Endothelial cell of umbilical vein (primary cell): Measurements from ENCODE around the gene FUT7.

ENCODE experiments used
- CTCF ChIP-seq, 2 donors: IDR thresholded peaks; 1 replicate in 1 of 2; 2 replicates in 1 of 2; pipeline ENCODE4 v1.5.1; 2011; ENCODE audit warnings: low read length in 2 of 2, mild to moderate bottlenecking in 2 of 2, moderate library complexity in 2 of 2, control low read depth in 1 of 2, inconsistent platforms in 1 of 2, low read depth in 1 of 2; ENCODE audit not compliant: insufficient read depth in 1 of 2; ENCODE audit errors: extremely low read depth in 1 of 2
- EZH2 ChIP-seq: IDR thresholded peaks from 2 replicates; pipeline ENCODE4 v1.6.1; 2012; ENCODE audit warnings: borderline replicate concordance, low read depth, mild to moderate bottlenecking, moderate library complexity, low read length, inconsistent platforms; ENCODE audit not compliant: severe bottlenecking
- POLR2A ChIP-seq: IDR thresholded peaks from 2 replicates; pipeline ENCODE4 v1.6.1; 2012; ENCODE audit warnings: low read depth, mild to moderate bottlenecking, control low read depth, low read length
- POLR2AphosphoS5 ChIP-seq: IDR thresholded peaks from 2 replicates; pipeline ENCODE4 v1.6.1; 2012; ENCODE audit warnings: low read depth, mild to moderate bottlenecking, control low read depth, low read length, moderate library complexity; ENCODE audit not compliant: insufficient read depth
- TF ChIP-seq, protein P1 (sequence below): IDR thresholded peaks from 2 replicates; pipeline ENCODE4 v1.6.1; 2011; ENCODE audit not compliant: insufficient read depth, insufficient read length

DNA sequence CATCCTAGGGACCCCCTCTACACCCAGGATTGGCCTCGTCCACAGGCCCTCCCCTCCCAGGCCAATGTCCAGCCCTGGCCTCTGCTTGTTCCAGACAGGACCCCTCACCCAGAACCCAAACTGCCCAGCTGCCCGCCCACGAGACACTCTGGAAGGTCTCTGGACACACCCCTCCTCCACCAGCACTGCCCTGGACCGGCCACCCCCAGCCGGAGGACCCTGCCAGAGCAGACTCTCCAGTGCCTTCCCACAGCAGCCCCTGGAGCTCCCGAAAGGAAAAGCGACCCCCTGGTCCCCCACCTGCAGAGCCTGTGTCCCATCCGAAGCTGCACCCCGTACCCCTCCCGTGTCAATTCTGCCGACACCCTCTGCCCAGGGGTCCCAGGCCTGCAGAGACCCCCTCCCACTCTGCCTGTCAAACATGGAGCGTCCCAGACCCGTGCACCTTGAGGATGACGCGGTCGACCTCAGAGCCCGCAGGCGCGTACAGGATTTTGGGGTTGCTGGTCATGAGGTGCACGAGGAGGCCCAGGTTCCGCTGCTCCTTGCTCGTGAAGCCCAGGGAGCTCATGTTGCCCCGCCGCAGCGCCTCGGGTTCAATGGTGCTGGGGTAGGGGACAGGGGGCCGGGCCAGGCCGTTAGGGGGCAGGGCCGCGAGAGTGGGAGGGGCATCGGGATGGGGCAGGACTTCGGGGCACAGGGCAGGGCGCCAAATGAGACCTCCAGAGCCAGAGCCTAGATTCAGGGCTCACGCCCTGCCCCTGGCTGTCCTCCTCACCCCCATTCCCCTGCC is 11.8 kb downstream of the FUT7 start:
- TF ChIP-seq POLR2A (no peak), CTCF (IDR thresholded peaks at IDR 0.05; ENCODE audit: extremely low read depth in 1 of 2, insufficient read depth in 1 of 2, low read depth in 1 of 2, low read length in 2 of 2) (no peak), EZH2 (no peak), POLR2AphosphoS5 (no peak)
- TF ChIP-seq, protein P1, sequence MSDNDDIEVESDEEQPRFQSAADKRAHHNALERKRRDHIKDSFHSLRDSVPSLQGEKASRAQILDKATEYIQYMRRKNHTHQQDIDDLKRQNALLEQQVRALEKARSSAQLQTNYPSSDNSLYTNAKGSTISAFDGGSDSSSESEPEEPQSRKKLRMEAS, result no peak
